CD4-positive, alpha-beta T cell treated with Interleukin-12 subunit alpha and Interleukin-12 subunit beta, for 1 hour (primary cell): Measurements from ENCODE around the gene KCNMA1.

Experiments used
- DNase-seq: peaks from one replicate; pipeline ENCODE4 v3.0.0-alpha.2; 2020

KCNMA1 gene

GRCh38 chr10:76901701-76902100, 735.9 kb downstream of the KCNMA1 start:
- no peak for DNase-seq

- DNase-seq: no peak
These were observed 738.1 kb downstream of the KCNMA1 start for GRCh38 chr10:76899490-76899889.

GRCh38 chr10:76892766-76893479, 744.7 kb downstream of the KCNMA1 start:
- no peak for DNase-seq

GRCh38 chr10:76887223-76888010, 750.2 kb downstream of the KCNMA1 start:
- DNase-seq: no peak

GRCh38 chr10:76885816-76886215, 751.8 kb downstream of the KCNMA1 start:
- DNase-seq: no peak

GRCh38 chr10:76884673-76885275, 752.8 kb downstream of the KCNMA1 start:
- DNase-seq: no peak

- DNase-seq: no peak
These were observed 754.0 kb downstream of the KCNMA1 start for GRCh38 chr10:76883596-76883995.

- no peak for DNase-seq
These were observed 754.8 kb downstream of the KCNMA1 start for GRCh38 chr10:76882796-76883195.

- DNase-seq: no peak
These were observed 755.4 kb downstream of the KCNMA1 start for GRCh38 chr10:76882245-76882644.

- DNase-seq: no peak
These were observed 756.0 kb downstream of the KCNMA1 start for GRCh38 chr10:76881477-76882220.

- no peak for DNase-seq
These were observed 756.7 kb downstream of the KCNMA1 start for GRCh38 chr10:76880931-76881330.

GRCh38 chr10:76879116-76879913, 758.3 kb downstream of the KCNMA1 start:
- no peak for DNase-seq

- no peak for DNase-seq
These were observed 759.1 kb downstream of the KCNMA1 start for GRCh38 chr10:76878514-76878913.

- no peak for DNase-seq
These were observed 762.7 kb downstream of the KCNMA1 start for GRCh38 chr10:76874896-76875295.

- no peak for DNase-seq
These were observed 763.4 kb downstream of the KCNMA1 start for GRCh38 chr10:76874176-76874575.

GRCh38 chr10:76871697-76872295, 765.8 kb downstream of the KCNMA1 start:
- no peak for DNase-seq

- no peak for DNase-seq
These were observed 767.7 kb downstream of the KCNMA1 start for GRCh38 chr10:76869931-76870330.

- no peak for DNase-seq
These were observed 769.3 kb downstream of the KCNMA1 start for GRCh38 chr10:76868098-76868977.

GRCh38 chr10:76866841-76867586, 770.6 kb downstream of the KCNMA1 start:
- DNase-seq: no peak

GRCh38 chr10:76864922-76865321, 772.7 kb downstream of the KCNMA1 start:
- no peak for DNase-seq
